HG03575 (cell line): ENCODE measurements around the gene IGSF9.

Experiments
- ATAC-seq: cut with Tn5 transposase; IDR thresholded peaks from one replicate; pipeline ENCODE4 v1.9.1; 2021; ENCODE audit not compliant: unreplicated experiment, insufficient number of reproducible peaks, low FRiP score; ENCODE audit errors: extremely low read depth

IGSF9 gene

GRCh38 chr1:159924791-159925718 is 20.4 kb downstream of the IGSF9 start, which contains the start of gene TAGLN2:
TAGLN2 (minus strand) TSS chr1:159925507; CDS start chr1:159920509, 4,998 bp downstream.
- peak; percentile 27 for ATAC-seq

GRCh38 chr1:159924025-159924790 is 21.2 kb downstream of the IGSF9 start:
- no peak for ATAC-seq

- ATAC-seq = no peak
Observed at GRCh38 chr1:159923203-159924024, 22.0 kb downstream of the IGSF9 start.

GRCh38 chr1:159922511-159923202 is 22.8 kb downstream of the IGSF9 start:
- no peak for ATAC-seq

- no peak for ATAC-seq
Observed at GRCh38 chr1:159921700-159922504, 23.5 kb downstream of the IGSF9 start.

- ATAC-seq = peak; percentile 37
Observed at GRCh38 chr1:159921251-159921650, 24.2 kb downstream of the IGSF9 start.

- no peak for ATAC-seq
Observed at GRCh38 chr1:159920651-159921050, 24.8 kb downstream of the IGSF9 start.

- no peak for ATAC-seq
Observed at GRCh38 chr1:159920202-159920601, 25.2 kb downstream of the IGSF9 start.

- ATAC-seq = no peak
Observed at GRCh38 chr1:159919236-159919865, 26.1 kb downstream of the IGSF9 start.

GRCh38 chr1:159918352-159919200 is 26.8 kb downstream of the IGSF9 start:
- no peak for ATAC-seq

- ATAC-seq = no peak
Observed at GRCh38 chr1:159917533-159918351, 27.7 kb downstream of the IGSF9 start.

GRCh38 chr1:159916242-159917051 is 29.0 kb downstream of the IGSF9 start:
- no peak for ATAC-seq

- no peak for ATAC-seq
Observed at GRCh38 chr1:159915571-159916241, 29.7 kb downstream of the IGSF9 start.

GRCh38 chr1:159914252-159915018 is 31.0 kb downstream of the IGSF9 start:
- no peak for ATAC-seq
